Ishikawa (cell line): Measurements from ENCODE around the gene C1orf141.

Source experiments
- CEBPB ChIP-seq: IDR thresholded peaks from 2 replicates; pipeline ENCODE4 v1.6.1; 2012
- CREB1 ChIP-seq: IDR thresholded peaks from 2 replicates; pipeline ENCODE4 v1.6.1; 2012; ENCODE audit warnings: low read depth
- EGR1 ChIP-seq: IDR thresholded peaks from 2 replicates; pipeline ENCODE4 v1.6.1; 2012
- EP300 ChIP-seq: IDR thresholded peaks from 2 replicates; pipeline ENCODE4 v1.6.1; 2012; ENCODE audit warnings: borderline replicate concordance
- FOXM1 ChIP-seq: IDR thresholded peaks from 2 replicates; pipeline ENCODE4 v1.6.1; 2012; ENCODE audit warnings: low read depth, borderline replicate concordance
- NFIC ChIP-seq: IDR thresholded peaks from 2 replicates; pipeline ENCODE4 v1.6.1; 2012
- RAD21 ChIP-seq: IDR thresholded peaks from 2 replicates; pipeline ENCODE4 v1.6.1; 2012; ENCODE audit warnings: low read depth
- TAF1 ChIP-seq: IDR thresholded peaks from 2 replicates; pipeline ENCODE4 v1.6.1; 2012; ENCODE audit warnings: low read depth, mild to moderate bottlenecking
- TCF12 ChIP-seq: IDR thresholded peaks from 2 replicates; pipeline ENCODE4 v1.6.1; 2012; ENCODE audit warnings: low read depth
- TEAD4 ChIP-seq: IDR thresholded peaks from 2 replicates; pipeline ENCODE4 v1.6.1; 2012
- YY1 ChIP-seq: IDR thresholded peaks from 2 replicates; pipeline ENCODE4 v1.6.1; 2012; ENCODE audit warnings: low read depth
- ZBTB7A ChIP-seq: IDR thresholded peaks from 2 replicates; pipeline ENCODE4 v1.6.1; 2012; ENCODE audit warnings: low read depth
- TF ChIP-seq, protein P1 (sequence below): IDR thresholded peaks from 2 replicates; pipeline ENCODE4 v1.6.1; 2012
- TF ChIP-seq, protein P2 (sequence below): IDR thresholded peaks from 2 replicates; pipeline ENCODE4 v1.6.1; 2012; ENCODE audit warnings: low read depth, mild to moderate bottlenecking
- TF ChIP-seq, protein P3 (sequence below): IDR thresholded peaks from 2 replicates; pipeline ENCODE4 v1.6.1; 2012

Gene C1orf141

DNA sequence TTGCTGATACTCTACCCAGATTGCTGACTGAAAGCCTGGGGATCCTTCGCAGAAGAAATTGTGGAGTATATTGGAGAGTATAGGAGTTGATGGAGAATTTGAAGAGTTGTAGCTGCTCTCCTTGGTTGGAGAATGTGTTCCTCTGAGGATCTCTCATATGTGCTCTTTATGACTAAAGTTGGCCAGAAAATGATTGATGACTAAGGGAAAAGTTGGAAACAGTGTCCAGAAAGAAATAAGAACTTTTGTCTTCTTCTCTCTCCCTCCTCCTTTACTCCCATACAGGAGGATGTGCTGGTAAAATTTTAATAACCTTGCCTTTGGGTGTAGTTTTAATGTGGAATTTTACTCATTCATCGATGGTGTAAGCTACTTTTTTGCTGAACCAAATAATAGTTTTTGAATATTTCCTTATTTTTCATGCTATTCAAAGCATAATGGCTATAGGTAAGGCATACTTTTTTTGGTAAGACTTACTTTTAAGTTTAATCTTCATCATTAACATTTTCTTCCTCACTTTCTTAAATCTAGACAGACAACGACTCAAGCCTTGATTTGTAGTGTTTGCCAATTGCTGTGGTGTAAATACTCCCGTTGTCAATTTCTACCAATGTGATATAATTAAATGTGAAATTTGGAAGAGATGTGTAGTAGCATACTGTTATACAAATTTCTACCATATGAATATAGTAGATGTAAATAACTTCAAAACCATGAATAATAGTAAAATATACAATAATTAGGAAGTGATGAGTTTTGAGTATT, 13.7 kb downstream of the C1orf141 start:
- no peak for TF ChIP-seq ZBTB7A

DNA sequence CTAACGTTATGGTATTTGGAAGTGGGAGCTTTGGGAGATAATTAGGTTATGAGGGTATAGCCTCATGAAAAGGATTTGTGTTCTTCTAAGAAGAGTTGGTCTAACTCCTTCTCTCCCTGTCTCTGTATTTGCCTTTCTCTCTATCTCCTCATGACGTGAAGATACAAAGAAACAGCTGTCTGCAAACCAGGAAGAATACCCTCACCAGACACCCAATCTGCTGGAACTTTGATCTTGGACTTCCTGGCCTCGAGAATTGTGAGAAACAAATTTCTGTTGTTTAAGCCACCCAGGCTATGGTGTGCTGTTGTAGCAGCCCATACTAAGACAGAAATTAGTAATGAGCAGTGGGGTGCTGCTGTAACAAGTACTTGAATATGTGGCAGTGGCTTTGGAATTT, 16.1 kb downstream of the C1orf141 start:
- TF ChIP-seq YY1: no peak
- TF ChIP-seq, protein P1, sequence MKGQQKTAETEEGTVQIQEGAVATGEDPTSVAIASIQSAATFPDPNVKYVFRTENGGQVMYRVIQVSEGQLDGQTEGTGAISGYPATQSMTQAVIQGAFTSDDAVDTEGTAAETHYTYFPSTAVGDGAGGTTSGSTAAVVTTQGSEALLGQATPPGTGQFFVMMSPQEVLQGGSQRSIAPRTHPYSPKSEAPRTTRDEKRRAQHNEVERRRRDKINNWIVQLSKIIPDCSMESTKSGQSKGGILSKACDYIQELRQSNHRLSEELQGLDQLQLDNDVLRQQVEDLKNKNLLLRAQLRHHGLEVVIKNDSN: no peak
- no peak for TF ChIP-seq EGR1
- TF ChIP-seq, protein P2, sequence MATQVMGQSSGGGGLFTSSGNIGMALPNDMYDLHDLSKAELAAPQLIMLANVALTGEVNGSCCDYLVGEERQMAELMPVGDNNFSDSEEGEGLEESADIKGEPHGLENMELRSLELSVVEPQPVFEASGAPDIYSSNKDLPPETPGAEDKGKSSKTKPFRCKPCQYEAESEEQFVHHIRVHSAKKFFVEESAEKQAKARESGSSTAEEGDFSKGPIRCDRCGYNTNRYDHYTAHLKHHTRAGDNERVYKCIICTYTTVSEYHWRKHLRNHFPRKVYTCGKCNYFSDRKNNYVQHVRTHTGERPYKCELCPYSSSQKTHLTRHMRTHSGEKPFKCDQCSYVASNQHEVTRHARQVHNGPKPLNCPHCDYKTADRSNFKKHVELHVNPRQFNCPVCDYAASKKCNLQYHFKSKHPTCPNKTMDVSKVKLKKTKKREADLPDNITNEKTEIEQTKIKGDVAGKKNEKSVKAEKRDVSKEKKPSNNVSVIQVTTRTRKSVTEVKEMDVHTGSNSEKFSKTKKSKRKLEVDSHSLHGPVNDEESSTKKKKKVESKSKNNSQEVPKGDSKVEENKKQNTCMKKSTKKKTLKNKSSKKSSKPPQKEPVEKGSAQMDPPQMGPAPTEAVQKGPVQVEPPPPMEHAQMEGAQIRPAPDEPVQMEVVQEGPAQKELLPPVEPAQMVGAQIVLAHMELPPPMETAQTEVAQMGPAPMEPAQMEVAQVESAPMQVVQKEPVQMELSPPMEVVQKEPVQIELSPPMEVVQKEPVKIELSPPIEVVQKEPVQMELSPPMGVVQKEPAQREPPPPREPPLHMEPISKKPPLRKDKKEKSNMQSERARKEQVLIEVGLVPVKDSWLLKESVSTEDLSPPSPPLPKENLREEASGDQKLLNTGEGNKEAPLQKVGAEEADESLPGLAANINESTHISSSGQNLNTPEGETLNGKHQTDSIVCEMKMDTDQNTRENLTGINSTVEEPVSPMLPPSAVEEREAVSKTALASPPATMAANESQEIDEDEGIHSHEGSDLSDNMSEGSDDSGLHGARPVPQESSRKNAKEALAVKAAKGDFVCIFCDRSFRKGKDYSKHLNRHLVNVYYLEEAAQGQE: no peak
- TF ChIP-seq CEBPB: no peak
- TF ChIP-seq FOXM1: no peak
- TF ChIP-seq CREB1: no peak
- TF ChIP-seq ZBTB7A: no peak
- TF ChIP-seq, protein P3, sequence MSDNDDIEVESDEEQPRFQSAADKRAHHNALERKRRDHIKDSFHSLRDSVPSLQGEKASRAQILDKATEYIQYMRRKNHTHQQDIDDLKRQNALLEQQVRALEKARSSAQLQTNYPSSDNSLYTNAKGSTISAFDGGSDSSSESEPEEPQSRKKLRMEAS: no peak
- no peak for TF ChIP-seq TEAD4
- no peak for TF ChIP-seq TCF12
- TF ChIP-seq EP300: no peak
- no peak for TF ChIP-seq TAF1
- no peak for TF ChIP-seq NFIC

DNA sequence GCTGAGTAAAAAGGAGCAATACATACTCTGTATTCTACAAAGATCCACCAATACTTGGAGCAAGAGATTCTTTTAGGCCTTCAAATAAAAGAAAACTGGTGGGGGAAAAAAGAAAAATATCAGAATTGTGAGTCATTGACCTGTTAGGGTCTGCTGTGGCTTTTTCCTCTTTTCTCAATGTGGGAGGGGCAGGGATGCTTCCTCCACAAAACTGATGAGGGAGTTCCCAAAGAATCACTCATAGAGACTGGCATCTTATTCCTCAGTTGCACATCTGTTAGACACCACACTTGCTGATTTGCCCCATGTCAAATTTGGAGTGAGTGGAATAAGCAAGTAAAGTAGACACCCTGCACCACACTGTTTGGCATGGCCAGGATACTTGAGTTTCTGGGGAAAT, 16.6 kb downstream of the C1orf141 start:
- TF ChIP-seq, protein P3: no peak
- no peak for TF ChIP-seq NFIC
- TF ChIP-seq, protein P2: no peak
- TF ChIP-seq EGR1: no peak
- TF ChIP-seq TAF1: no peak
- TF ChIP-seq CEBPB: no peak
- no peak for TF ChIP-seq YY1
- no peak for TF ChIP-seq ZBTB7A
- no peak for TF ChIP-seq TCF12
- no peak for TF ChIP-seq EP300
- TF ChIP-seq TEAD4: no peak
- TF ChIP-seq FOXM1: no peak
- TF ChIP-seq CREB1: no peak

DNA sequence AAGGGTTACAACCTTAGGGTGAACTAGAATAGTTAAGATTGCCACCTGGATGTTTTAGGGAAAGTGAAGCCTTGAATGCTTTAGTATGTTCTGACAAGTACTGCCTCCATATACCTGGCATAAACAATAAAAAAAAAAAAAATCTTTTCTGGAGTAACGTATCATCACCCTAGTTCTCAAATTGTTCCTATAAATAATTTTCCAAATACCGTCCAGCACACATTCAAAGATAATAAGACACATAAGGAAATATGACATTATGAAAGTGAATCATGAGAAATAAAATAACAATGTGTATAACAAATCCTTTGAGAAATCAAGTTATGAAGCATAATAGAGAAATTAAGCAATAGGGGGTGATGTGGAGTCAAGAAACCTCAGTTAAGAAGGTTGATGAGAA, 20.6 kb downstream of the C1orf141 start:
- TF ChIP-seq ZBTB7A: no peak
- no peak for TF ChIP-seq TEAD4
- no peak for TF ChIP-seq YY1
- TF ChIP-seq CEBPB: no peak
- TF ChIP-seq EP300: no peak
- no peak for TF ChIP-seq RAD21
- no peak for TF ChIP-seq TAF1
- TF ChIP-seq, protein P3: no peak
- TF ChIP-seq, protein P1: no peak
- no peak for TF ChIP-seq FOXM1
- TF ChIP-seq CREB1: no peak
- TF ChIP-seq, protein P2: no peak
- TF ChIP-seq EGR1: no peak
- TF ChIP-seq TCF12: no peak
- TF ChIP-seq NFIC: no peak
